GM20000 (cell line): ENCODE data around the gene ERRFI1.

Source experiments
- DNase-seq: peaks from one replicate; pipeline ENCODE4 v3.0.0; 2012; ENCODE audit warnings: low spot score
- TF ChIP-seq, protein P1 (sequence below): IDR thresholded peaks from 2 replicates; pipeline ENCODE4 v1.5.1; 2012; ENCODE audit warnings: mild to moderate bottlenecking, control low read depth; ENCODE audit errors: extremely low read depth, missing control alignments

ERRFI1 gene

GRCh38 chr1:8022395-8023286 is 3.5 kb downstream of the ERRFI1 start:
- TF ChIP-seq, protein P1, sequence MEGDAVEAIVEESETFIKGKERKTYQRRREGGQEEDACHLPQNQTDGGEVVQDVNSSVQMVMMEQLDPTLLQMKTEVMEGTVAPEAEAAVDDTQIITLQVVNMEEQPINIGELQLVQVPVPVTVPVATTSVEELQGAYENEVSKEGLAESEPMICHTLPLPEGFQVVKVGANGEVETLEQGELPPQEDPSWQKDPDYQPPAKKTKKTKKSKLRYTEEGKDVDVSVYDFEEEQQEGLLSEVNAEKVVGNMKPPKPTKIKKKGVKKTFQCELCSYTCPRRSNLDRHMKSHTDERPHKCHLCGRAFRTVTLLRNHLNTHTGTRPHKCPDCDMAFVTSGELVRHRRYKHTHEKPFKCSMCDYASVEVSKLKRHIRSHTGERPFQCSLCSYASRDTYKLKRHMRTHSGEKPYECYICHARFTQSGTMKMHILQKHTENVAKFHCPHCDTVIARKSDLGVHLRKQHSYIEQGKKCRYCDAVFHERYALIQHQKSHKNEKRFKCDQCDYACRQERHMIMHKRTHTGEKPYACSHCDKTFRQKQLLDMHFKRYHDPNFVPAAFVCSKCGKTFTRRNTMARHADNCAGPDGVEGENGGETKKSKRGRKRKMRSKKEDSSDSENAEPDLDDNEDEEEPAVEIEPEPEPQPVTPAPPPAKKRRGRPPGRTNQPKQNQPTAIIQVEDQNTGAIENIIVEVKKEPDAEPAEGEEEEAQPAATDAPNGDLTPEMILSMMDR: no peak
- no peak for DNase-seq

DNA sequence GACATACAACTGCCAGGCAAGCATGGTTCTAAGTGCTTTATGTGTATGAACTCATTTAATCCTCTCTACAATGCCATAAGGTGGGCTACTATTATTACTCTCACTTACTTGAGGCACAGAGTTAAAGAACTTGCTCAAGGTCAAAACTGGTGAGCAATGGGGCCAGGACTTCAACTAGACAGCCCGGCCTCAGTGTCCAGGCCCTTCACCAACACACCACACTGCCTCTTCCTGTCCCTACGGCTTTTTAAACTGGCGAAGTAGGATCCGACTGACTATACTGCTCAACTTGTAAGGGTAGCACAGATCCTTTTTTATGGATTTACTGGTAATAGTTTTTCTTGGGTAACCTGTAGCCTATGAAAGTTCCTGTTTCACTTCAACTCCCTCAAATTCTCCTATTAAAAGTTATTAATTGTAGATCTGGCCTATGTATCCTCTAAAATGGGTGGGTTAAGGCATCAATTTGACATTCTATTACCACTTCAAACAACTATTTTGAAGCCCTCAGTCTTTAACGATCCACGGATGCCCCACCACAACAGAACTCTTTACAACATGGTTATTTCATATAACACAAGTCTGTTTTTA is 4.3 kb downstream of the ERRFI1 start:
- TF ChIP-seq, protein P1: no peak
- no peak for DNase-seq

- TF ChIP-seq, protein P1: no peak
- DNase-seq: no peak
These were observed 6.1 kb downstream of the ERRFI1 start for GRCh38 chr1:8020032-8020431.

- no peak for DNase-seq
These were observed 6.9 kb downstream of the ERRFI1 start for GRCh38 chr1:8019229-8019620.

GRCh38 chr1:8018492-8019228 is 7.4 kb downstream of the ERRFI1 start:
- TF ChIP-seq, protein P1: no peak
- no peak for DNase-seq

More at GRCh38 chr1:8019229-8019620, 6.9 kb downstream of the ERRFI1 start:
- TF ChIP-seq, protein P1: no peak

- no peak for DNase-seq
- TF ChIP-seq, protein P1: no peak
These were observed 8.5 kb downstream of the ERRFI1 start for GRCh38 chr1:8017495-8018197.

- TF ChIP-seq, protein P1: no peak
- no peak for DNase-seq
These were observed 9.2 kb downstream of the ERRFI1 start for GRCh38 chr1:8016895-8017241.
